IPS-11a (cell line): ENCODE measurements around the gene TAS2R4.
"Not testable (repeated sequence)": the region's sequence is repeated elsewhere in the genome, so short reads cannot be mapped to it uniquely, and the experiment has no call there.

Experiments
- H3K4me3 ChIP-seq: one replicate; pipeline ENCODE4 v1.5.1; 2013; ENCODE audit warnings: low read depth, low read length, control low read depth

TAS2R4 gene

GRCh38 chr7:141776374-141776773, at the start of gene TAS2R4:
Gene TAS2R4, plus strand, starts transcription at chr7:141776674. Its CDS starts 1,815 bp downstream, at chr7:141778489.
- H3K4me3 ChIP-seq: no peak within 1 kb of the TSS

GRCh38 chr7:141729020-141729419, 47.5 kb upstream of the TAS2R4 start:
- H3K4me3 ChIP-seq: no peak overlapping the region

- H3K4me3 ChIP-seq: no peak overlapping the region
Measured at GRCh38 chr7:141731476-141732149, 44.9 kb upstream of the TAS2R4 start.

- peak overlapping the region; percentile 100 for H3K4me3 ChIP-seq
Measured at GRCh38 chr7:141737118-141737835, 39.2 kb upstream of the TAS2R4 start.

GRCh38 chr7:141737836-141738591, 38.5 kb upstream of the TAS2R4 start, which contains the start of gene SSBP1:
Gene SSBP1, plus strand, starts transcription at chr7:141738358. Its CDS starts 809 bp downstream, at chr7:141739167.
- H3K4me3 ChIP-seq: peak within 1 kb of the TSS; percentile 100

- H3K4me3 ChIP-seq: peak overlapping the region; percentile 100
Measured at GRCh38 chr7:141738592-141739013, 37.9 kb upstream of the TAS2R4 start.

GRCh38 chr7:141739250-141739649, 37.2 kb upstream of the TAS2R4 start:
- peak overlapping the region; percentile 100 for H3K4me3 ChIP-seq

GRCh38 chr7:141742229-141742628, 34.2 kb upstream of the TAS2R4 start:
- H3K4me3 ChIP-seq: no peak overlapping the region

- no peak overlapping the region for H3K4me3 ChIP-seq
Measured at GRCh38 chr7:141744131-141744530, 32.3 kb upstream of the TAS2R4 start.

- H3K4me3 ChIP-seq: no peak overlapping the region
Measured at GRCh38 chr7:141748396-141748795, 28.1 kb upstream of the TAS2R4 start.

- H3K4me3 ChIP-seq: not testable (repeated sequence)
Measured at GRCh38 chr7:141751904-141752303, 24.6 kb upstream of the TAS2R4 start.

- no peak overlapping the region for H3K4me3 ChIP-seq
Measured at GRCh38 chr7:141752634-141753033, 23.8 kb upstream of the TAS2R4 start.

- H3K4me3 ChIP-seq: no peak overlapping the region
Measured at GRCh38 chr7:141754939-141755338, 21.5 kb upstream of the TAS2R4 start.

- no peak within 1 kb of the TSS for H3K4me3 ChIP-seq
Measured at GRCh38 chr7:141763797-141764196, 12.7 kb upstream of the TAS2R4 start, which contains the start of gene TAS2R3. Gene TAS2R3, plus strand, starts transcription at chr7:141764097. Its CDS starts 62 bp downstream, at chr7:141764159.

- H3K4me3 ChIP-seq: not testable (repeated sequence)
Measured at GRCh38 chr7:141770083-141770583, 6.3 kb upstream of the TAS2R4 start.

- H3K4me3 ChIP-seq: no peak overlapping the region
Measured at GRCh38 chr7:141785706-141786552, 9.5 kb downstream of the TAS2R4 start.

- H3K4me3 ChIP-seq: no peak overlapping the region
Measured at GRCh38 chr7:141788296-141788695, 11.8 kb downstream of the TAS2R4 start.

GRCh38 chr7:141789917-141790316, 13.4 kb downstream of the TAS2R4 start, which contains the start of gene TAS2R5:
Gene TAS2R5, plus strand, starts transcription at chr7:141790217. Its CDS starts 145 bp downstream, at chr7:141790362.
- H3K4me3 ChIP-seq: no peak within 1 kb of the TSS

GRCh38 chr7:141792526-141792925, 16.1 kb downstream of the TAS2R4 start:
- no peak overlapping the region for H3K4me3 ChIP-seq

GRCh38 chr7:141820067-141820466, 43.6 kb downstream of the TAS2R4 start:
- no peak overlapping the region for H3K4me3 ChIP-seq
